ENCODE results near the gene KRT4. TPM values are rescaled to one million over a fixed set of nuclear protein-coding genes. Genes with fewer than 3 reads are reported as not detected.

KRT4 gene
- total RNA-seq, 1 donor from 2014 or later, result not detected

- H3K27ac Mint-ChIP-seq (ENCODE audit: unreplicated experiment), result no peak overlapping the region
- no peak overlapping the region for H3K4me3 Mint-ChIP-seq (ENCODE audit: unreplicated experiment)
- no peaks in the 10 kb centered on the region for H3K4me1 Mint-ChIP-seq (ENCODE audit: low read depth, unreplicated experiment)
- no peaks in the 10 kb centered on the region for H3K36me3 Mint-ChIP-seq (ENCODE audit: unreplicated experiment)
- DNase-seq, result no peak
- TF ChIP-seq CTCF (IDR thresholded peaks at IDR 0.05; ENCODE audit: partially characterized antibody, unreplicated experiment), result no peak
- H3K9me3 Mint-ChIP-seq (ENCODE audit: unreplicated experiment), result peaks cover 1% of the 10 kb centered on the region
- peaks cover 4% of the 10 kb centered on the region for H3K27me3 Mint-ChIP-seq (ENCODE audit: unreplicated experiment)
These were observed 41.1 kb downstream of the KRT4 start for GRCh38 chr12:52772772-52773171.

- H3K9me3 Mint-ChIP-seq (ENCODE audit: unreplicated experiment), result peaks cover 1% of the 10 kb centered on the region
- peaks cover 4% of the 10 kb centered on the region for H3K27me3 Mint-ChIP-seq (ENCODE audit: unreplicated experiment)
- H3K4me3 Mint-ChIP-seq (ENCODE audit: unreplicated experiment), result no peak overlapping the region
- no peaks in the 10 kb centered on the region for H3K4me1 Mint-ChIP-seq (ENCODE audit: low read depth, unreplicated experiment)
- no peaks in the 10 kb centered on the region for H3K36me3 Mint-ChIP-seq (ENCODE audit: unreplicated experiment)
- DNase-seq, result no peak
- TF ChIP-seq CTCF (IDR thresholded peaks at IDR 0.05; ENCODE audit: partially characterized antibody, unreplicated experiment), result no peak
- no peak overlapping the region for H3K27ac Mint-ChIP-seq (ENCODE audit: unreplicated experiment)
These were observed 41.7 kb downstream of the KRT4 start for GRCh38 chr12:52772188-52772587.

GRCh38 chr12:52771505-52771904, 42.4 kb downstream of the KRT4 start:
- Mint-ChIP-seq H3K36me3 (ENCODE audit: unreplicated experiment) (no peaks in the 10 kb centered on the region), H3K4me3 (ENCODE audit: unreplicated experiment) (no peak overlapping the region), H3K27ac (ENCODE audit: unreplicated experiment) (no peak overlapping the region), H3K4me1 (ENCODE audit: low read depth, unreplicated experiment) (no peaks in the 10 kb centered on the region), H3K27me3 (ENCODE audit: unreplicated experiment) (peaks cover 4% of the 10 kb centered on the region), H3K9me3 (ENCODE audit: unreplicated experiment) (peaks cover 1% of the 10 kb centered on the region)
- TF ChIP-seq CTCF (IDR thresholded peaks at IDR 0.05; ENCODE audit: partially characterized antibody, unreplicated experiment), result no peak
- DNase-seq, result no peak

- no peak overlapping the region for H3K27ac Mint-ChIP-seq (ENCODE audit: unreplicated experiment)
These were observed 42.8 kb downstream of the KRT4 start for GRCh38 chr12:52771088-52771487.

GRCh38 chr12:52769946-52770345, 44.0 kb downstream of the KRT4 start:
- no peak for TF ChIP-seq CTCF (IDR thresholded peaks at IDR 0.05; ENCODE audit: partially characterized antibody, unreplicated experiment)
- peaks cover 4% of the 10 kb centered on the region for H3K27me3 Mint-ChIP-seq (ENCODE audit: unreplicated experiment)
- no peaks in the 10 kb centered on the region for H3K4me1 Mint-ChIP-seq (ENCODE audit: low read depth, unreplicated experiment)
- no peak overlapping the region for H3K27ac Mint-ChIP-seq (ENCODE audit: unreplicated experiment)
- H3K4me3 Mint-ChIP-seq (ENCODE audit: unreplicated experiment), result no peak overlapping the region
- H3K36me3 Mint-ChIP-seq (ENCODE audit: unreplicated experiment), result no peaks in the 10 kb centered on the region
- H3K9me3 Mint-ChIP-seq (ENCODE audit: unreplicated experiment), result peaks cover 1% of the 10 kb centered on the region
- no peak for DNase-seq

More at GRCh38 chr12:52771088-52771487, 42.8 kb downstream of the KRT4 start:
- Mint-ChIP-seq H3K36me3 (ENCODE audit: unreplicated experiment) (no peaks in the 10 kb centered on the region), H3K4me3 (ENCODE audit: unreplicated experiment) (no peak overlapping the region), H3K27me3 (ENCODE audit: unreplicated experiment) (peaks cover 4% of the 10 kb centered on the region), H3K4me1 (ENCODE audit: low read depth, unreplicated experiment) (no peaks in the 10 kb centered on the region), H3K9me3 (ENCODE audit: unreplicated experiment) (peaks cover 1% of the 10 kb centered on the region)
- TF ChIP-seq CTCF (IDR thresholded peaks at IDR 0.05; ENCODE audit: partially characterized antibody, unreplicated experiment), result no peak
- DNase-seq, result no peak
